GM19452 (cell line): ENCODE data around the gene USP4.

ENCODE experiments used
- ATAC-seq: cut with Tn5 transposase; IDR thresholded peaks from one replicate; pipeline ENCODE4 v1.9.1; 2021; ENCODE audit not compliant: unreplicated experiment

The USP4 gene

GRCh38 chr3:49296781-49297411, 43.0 kb downstream of the USP4 start:
- no peak for ATAC-seq

DNA sequence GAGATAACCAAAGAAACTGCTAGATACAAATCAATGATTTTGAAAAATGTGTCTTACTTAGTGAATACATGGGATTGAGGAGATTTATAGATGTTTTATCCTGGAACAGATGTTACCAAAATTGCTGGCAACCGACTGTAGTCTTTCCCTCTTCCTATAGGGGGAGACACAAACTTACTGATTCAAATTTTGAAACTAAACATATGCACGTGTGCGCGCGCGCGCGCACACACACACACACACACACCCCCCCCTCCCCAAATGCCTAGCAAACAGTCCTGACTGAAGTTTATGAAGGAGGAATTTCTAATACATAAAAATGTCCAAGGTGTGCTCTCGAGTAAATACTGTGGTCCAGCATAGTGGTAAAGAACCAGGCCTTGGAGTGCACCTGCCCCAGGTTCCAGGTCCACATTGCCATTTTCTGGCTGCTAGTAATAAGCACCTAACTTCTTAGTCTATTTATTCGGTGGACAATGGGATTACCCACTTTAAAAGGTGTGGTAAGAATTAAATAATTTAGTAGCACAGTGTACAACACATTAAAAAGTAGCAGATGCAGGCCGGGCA, 44.3 kb downstream of the USP4 start:
- no peak for ATAC-seq

DNA sequence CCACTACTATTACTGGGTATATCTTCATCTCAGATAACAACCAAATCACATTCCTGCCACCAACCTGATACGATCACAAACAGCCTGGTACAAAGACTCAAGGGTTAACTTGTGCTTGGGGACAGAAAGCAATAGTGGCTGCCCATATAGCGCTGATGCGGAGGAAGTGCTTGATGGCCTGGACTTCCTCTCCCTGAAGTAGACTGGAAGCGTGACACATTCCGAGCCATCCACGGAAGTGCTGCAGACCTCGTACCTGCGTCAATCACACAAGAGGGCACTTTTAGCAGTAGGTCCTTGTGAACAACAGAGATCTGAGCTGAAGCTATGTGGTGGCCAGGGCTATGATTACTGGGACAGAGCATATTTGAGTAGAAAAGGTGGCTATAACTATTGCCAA, 45.5 kb downstream of the USP4 start:
- ATAC-seq, result no peak

DNA sequence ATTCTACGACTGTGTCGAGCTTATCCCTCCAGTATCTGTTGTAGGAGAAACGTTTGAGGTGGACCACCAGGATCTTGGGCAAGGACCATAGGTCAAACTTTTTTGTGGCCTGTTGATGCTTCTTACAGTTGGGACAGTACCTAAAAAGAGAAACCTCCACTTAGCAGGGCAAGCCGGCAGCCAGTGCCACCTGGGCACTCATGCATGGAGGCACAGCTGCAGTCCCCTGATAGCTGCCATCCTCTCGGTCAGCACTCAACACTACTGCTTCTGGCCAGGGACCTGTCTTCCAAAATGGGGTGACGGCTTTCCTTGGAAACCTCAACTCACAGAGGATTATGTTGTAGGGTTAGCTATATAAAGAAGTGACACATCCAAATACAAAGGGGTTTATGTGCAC, 55.9 kb downstream of the USP4 start:
- no peak for ATAC-seq

DNA sequence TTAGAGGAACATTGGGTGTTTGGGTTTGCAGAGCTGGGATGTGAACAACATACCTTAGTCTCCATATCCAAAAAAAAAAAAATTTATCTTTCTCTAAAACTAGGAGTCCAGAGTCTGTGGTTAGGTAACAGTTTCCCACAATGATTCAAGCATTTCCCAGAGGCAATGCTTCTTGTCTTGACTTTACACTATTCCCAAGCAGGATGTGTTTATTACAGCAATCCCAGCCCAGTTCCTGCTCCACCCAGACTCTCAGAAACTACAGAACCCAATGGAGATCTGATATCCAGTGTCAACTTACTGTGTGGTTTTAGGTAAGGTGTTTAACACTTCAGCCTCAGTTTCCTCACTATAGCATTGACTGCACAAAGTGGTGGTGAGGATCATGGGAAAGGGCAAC, 60.5 kb downstream of the USP4 start:
- no peak for ATAC-seq

DNA sequence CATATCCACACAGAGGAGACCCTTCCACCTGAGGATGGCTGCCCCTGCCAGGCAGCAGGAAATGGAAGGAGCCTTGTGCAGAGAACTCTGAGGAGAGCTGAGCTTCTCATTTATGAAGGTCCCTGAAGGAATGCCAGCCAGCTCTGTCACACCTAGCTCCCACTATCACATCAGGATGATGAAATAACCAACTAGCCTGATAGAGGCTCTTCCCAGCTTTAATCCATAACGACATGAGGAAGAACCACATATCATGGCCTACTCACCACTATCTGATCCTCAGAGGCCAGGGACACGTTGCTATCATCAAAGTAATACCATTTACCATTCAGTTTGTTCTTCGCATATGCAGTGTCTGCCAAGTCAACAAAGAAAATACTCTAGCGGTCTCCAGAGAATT, 61.3 kb downstream of the USP4 start:
- no peak for ATAC-seq

DNA sequence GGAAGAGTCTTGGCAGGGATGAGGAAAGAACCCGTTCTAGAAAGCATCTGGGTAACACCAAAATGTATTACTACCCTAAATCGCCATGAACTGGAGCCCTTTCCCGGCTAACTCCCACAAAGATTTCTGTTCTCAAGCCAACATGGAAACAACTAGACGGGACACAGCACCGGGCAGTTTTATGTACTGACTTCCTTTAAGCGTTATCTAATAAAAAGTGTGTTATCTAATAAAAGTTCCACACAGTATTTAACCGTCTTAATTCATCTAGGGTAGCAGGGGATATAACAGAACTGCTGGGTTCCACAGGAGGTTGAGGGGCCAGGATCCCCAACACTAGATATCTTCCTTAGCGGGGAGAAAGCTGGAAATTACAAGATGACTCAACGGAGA, 62.5 kb downstream of the USP4 start:
- ATAC-seq, result no peak

DNA sequence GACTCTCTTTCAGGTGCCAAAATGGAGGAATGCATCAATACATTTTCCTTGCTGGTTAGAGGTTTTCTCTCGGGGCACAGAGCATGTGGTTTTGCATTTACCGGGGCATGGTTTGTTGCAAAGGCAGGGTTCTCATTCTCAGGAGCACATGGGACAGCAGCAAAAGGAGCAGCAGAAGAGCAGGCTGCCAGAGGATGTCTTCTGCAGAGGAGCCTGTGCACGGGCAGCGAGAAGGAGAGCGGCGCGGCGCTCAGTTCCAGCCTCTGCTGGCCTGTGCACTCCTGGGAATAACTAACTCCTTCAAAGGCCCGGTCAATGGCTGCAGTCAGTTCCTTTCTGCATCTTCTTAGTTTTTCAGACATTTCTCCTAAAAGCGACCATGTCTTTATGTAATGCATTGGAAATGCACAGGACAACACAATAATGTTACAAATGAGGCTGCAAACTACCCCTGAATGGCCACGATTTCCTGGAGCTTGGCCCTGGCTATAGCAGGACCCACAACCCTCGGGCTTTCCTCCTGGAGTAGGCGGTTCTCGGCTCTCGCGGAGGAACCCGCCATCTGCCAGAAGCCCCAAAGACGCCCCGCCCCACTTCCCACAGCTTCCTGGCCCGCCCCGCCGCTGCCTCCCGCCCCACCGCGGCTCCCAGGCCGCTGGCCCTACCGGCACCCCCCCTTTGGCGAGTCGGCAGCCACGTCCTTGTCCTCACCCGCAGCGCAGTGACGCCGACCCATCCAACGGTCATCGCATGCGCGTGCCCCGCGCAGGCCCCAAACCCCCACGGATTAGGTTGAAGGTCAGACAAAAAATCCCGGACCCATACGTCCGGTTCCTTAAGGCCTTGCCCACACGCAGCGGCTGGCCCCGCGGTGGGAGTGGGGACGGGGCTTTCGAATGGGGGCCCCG, 63.1 kb downstream of the USP4 start, which contains the start of gene C3orf62:
Gene C3orf62, minus strand, starts transcription at position 758 of the 908 bp plus-strand sequence. Its CDS starts 360 bp downstream, at position 398.
- no peak for ATAC-seq

DNA sequence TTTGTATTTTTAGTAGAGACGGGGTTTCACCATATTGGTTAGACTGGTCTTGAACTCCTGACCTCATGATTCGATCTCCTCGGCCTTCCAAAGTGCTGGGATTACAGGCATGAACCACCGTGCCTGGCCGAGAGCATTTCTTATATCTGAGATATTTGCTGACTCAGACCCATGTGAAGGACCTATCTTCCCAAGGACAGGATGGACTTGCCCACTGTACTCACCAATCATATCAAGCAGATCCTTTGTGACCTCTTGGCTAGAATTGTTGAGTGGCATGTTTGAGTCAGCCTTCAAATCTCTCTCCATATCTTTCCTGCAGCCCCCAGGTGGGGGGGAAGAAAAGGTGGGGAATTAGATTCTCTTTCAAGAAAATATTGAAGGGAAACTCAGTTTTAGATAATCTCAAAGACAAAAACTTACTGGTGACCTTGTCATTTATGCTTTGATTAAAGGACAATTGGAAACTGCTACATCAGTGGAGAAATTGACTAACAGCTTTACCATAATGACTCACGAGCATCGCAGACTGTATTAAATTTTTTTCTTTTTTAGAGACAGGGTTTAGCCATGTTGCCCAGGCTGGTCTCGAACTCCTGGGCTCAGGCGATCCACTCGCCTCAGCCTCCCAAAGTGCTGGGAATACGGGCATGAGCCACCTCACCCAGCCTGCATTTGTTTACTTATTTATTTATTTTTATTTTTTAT, 65.9 kb downstream of the USP4 start:
- ATAC-seq, result no peak

DNA sequence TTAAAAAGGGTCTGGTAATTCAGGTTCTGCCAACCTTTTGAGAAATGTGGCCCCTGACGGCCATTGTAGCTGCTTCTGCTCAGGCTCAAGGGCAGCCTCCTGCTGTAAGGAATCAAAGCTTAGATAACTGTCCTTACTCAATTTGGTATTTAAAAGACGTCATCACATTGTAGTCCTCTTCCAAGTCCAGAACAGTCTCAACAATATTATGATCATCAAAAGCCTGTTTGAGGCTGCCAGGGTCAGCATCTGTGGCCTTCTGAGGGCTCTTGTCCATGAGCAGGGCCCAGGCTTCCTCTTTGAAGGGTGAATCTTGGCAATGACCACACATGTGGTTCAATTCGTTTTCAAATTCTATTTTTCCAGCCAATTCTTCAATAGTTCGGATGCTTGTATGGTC, 68.8 kb downstream of the USP4 start:
- ATAC-seq, result no peak

- no peak for ATAC-seq
Observed at GRCh38 chr3:49270156-49270500, 69.7 kb downstream of the USP4 start.

DNA sequence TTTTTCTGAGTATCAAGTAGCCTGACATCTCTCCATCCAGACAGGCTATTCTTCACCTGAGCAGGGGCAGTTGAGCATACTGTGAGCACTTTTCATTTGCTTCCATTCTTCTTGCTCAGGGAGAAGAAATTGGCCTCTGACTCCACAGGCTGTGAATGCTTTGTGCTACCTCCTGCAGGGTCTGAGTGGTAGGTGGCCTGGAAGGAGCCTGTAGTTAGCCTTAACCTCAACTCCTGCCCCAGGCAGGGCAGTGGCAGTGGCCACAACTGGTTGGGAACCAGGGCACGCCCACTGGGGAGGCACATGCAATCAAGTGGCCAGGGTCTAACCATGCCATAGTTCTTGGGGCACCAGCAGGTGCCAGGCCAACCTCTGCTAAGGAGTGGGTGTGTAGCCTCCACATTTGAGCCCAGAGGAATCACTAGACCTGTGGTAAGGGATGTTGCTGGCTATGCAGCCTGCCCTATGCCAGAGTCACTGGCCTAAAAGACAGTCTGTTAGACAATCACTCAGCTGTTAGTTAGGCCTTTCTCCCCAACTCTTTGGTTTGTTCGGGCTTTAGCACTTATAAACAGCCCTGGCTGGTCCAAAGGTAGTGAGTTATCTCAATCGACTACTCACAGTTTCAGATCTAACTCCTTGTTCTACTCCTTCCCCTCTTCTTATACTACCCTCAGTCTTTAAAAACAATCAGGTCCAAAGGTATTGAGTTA, 70.3 kb downstream of the USP4 start:
- ATAC-seq, result no peak

DNA sequence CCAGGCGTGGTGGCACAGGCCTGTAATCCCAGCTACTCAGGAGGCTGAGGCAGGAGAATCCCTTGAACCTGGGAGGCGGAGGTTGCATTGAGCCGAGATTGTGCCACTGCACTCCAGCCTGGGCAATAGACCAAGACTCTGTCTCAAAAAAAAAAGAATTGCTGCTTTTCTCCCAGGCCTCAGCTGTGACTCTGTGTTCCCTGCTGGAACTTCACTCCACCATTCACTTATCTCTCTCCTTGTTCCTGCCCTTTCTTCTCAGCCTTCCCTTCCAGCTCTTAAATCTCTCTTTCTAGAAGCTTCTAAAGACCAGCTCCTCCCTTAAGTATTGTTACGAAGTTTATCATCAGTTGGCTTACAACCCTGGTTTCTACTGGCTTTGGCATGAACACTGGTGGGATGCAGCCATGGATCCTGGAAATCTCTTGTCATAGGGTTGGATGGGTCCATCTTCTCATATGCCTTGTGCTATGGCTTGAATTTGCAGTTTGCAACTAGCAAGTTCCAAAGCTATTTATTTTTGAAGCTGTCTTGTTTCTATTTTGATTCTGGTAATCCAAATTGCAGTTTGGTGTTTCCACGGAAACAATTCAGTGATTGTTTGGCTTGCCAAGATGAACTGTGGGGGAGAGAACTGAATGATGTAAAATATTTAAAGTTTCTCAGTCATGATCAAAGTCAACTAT, 73.3 kb downstream of the USP4 start:
- ATAC-seq, result no peak

- no peak for ATAC-seq
Observed at GRCh38 chr3:49265661-49266386, 74.0 kb downstream of the USP4 start.

DNA sequence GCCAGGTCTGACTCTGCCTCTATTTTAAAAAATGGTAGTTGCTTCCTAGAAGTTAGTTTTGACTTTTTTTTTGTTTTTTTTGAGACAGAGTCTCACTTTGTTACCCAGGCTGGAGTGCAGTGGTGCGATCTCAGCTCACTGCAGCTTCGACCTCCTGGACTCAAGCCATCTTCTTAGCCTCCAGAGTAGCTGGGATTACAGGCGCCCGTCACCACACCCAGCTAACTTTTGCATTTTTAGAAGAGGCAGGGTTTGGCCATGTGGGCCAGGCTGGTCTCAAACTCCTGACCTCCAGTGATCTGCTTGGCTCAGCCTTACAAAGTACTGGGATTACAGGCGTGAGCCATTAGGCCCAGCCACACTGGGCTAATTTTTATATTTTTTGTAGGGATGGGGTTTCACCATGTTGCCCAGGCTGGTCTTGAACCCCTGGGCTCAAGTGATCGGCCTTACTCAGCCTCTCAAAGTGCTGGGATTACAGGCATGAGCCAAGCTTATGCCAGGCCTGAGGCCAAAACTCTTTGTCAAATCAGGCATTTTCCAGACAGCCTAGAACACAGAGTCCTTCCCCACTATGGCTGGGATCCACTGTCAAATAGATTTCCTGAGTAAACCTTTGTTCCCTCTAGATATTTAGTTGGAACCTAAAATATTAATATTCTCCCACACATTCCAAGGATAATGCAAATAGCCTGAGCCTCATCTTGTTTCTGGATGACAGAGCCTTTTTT, 76.5 kb downstream of the USP4 start:
- ATAC-seq, result no peak

GRCh38 chr3:49260806-49261324, 79.0 kb downstream of the USP4 start:
- no peak for ATAC-seq

- no peak for ATAC-seq
Observed at GRCh38 chr3:49257187-49257586, 82.7 kb downstream of the USP4 start.

DNA sequence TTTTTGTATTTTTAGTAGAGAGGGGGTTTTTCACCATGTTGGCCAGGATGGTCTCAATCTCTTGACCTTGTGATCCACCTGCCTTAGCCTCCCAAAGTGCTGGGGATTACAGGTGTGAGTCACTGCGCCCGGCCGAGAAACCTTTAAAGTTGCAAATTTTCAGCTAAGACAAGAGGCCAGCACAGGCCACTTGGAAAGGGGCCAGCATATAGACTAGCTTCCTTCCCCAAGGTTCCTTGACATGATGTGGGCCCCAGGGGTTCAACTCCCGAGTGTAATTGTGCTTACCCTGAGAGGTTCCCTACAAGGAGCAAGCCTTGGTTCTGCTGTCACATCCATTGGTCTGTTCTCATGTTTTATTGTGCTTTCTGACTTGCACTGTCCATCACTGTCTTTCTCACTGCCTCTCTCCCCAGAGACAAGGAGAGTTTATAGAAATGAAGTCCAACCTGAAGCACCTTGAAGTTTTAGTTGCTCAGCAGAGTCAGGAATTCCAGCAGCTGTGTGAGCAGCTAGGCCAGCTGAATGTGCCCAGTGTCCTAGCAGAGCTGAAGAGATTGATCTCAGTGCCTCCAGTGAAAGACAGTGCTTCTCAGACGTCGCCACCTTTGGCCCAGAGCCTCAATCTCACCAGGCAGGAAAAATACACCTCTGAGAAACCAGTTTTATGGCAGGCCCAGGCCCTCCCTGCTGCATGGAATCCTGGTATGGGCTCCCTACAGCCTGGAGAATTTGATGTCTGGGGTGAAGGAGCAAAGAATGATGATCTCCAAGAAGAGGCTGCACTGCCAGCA, 83.9 kb downstream of the USP4 start:
- no peak for ATAC-seq
